Ectodermal cell (in vitro differentiated cells): ENCODE results near the gene SLC7A5.
"Not testable (repeated sequence)": the region's sequence is repeated elsewhere in the genome, so short reads cannot be mapped to it uniquely, and the experiment has no call there.

ENCODE experiments used
- H3K27ac ChIP-seq: 2 replicates; pipeline ENCODE4 v1.7.0; 2013; ENCODE audit warnings: mild to moderate bottlenecking, low read depth, low read length; ENCODE audit not compliant: insufficient read depth, poor library complexity, severe bottlenecking
- H3K27me3 ChIP-seq: 2 replicates; pipeline ENCODE4 v1.7.0; 2013; ENCODE audit warnings: mild to moderate bottlenecking, low read length; ENCODE audit not compliant: insufficient read depth, control insufficient read depth, poor library complexity, severe bottlenecking
- H3K36me3 ChIP-seq: one replicate; pipeline ENCODE4 v1.7.0; 2013; ENCODE audit warnings: low read length; ENCODE audit not compliant: control insufficient read depth, insufficient read depth
- H3K4me1 ChIP-seq: one replicate; pipeline ENCODE4 v1.7.0; 2013; ENCODE audit warnings: low read length; ENCODE audit not compliant: control insufficient read depth, insufficient read depth
- H3K4me3 ChIP-seq: 2 replicates; pipeline ENCODE4 v1.7.0; 2013; ENCODE audit warnings: low read depth, low read length, control low read depth; ENCODE audit not compliant: insufficient read depth
- H3K9me3 ChIP-seq: 2 replicates; pipeline ENCODE4 v1.7.0; 2013; ENCODE audit warnings: mild to moderate bottlenecking, low read length, moderate library complexity; ENCODE audit not compliant: control insufficient read depth
- WGBS, 2 experiments: methylation state at CpG; one replicate each; pipeline ENCODE4 v1.1.7; 2013; ENCODE audit warnings: missing lambda C conversion rate in 2 of 2; 5-methylcytosine and 5-hydroxymethylcytosine counted together

SLC7A5 gene

DNA sequence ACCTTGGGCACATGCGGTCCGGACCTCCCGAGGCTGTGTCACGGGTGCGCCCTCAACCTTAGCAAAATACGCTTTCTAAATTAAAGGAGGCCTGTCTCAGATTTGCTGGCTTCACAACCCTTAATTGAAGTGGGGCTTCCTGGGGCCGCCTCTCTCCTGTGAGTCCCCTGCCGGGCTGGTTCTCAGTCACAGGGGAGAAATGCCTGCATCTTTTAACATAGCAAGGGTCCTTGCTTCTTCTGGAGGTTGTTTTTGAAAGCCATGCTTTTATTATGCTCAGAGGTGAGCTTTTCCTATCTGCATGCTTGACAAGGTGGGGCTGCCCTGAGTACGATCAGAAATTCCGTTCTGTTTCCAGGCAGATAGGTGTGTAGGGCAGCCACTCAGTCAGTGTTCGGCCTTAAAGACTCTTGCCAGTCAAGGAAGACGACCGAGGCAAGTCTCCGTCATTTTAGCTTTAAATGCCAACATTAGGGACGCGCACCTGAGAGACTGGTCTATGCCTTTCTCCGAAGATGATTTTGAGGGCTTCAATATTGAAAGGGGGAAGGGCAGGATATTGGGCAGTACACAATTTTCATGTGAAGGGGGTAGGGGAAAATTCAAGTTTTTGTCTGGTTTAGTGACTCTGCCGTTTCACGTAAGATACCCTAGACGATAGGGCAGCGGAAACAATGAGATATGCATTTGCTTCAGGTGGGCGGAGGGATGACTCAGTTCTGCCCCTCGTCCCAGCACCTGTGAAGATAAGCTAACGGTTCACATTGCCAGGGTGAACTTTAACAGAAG, 5.5 kb upstream of the SLC7A5 start:
- no peak overlapping the region for H3K27ac ChIP-seq
- H3K36me3 ChIP-seq: no peaks in the 10 kb centered on the region
- peaks cover 30% of the 10 kb centered on the region for H3K27me3 ChIP-seq
- H3K4me1 ChIP-seq: peaks cover 16% of the 10 kb centered on the region
- no peaks in the 10 kb centered on the region for H3K9me3 ChIP-seq
- no peak overlapping the region for H3K4me3 ChIP-seq
- 23 to 24% methylated on average over 24 of the region's 24 CpGs for WGBS, 2 experiments

DNA sequence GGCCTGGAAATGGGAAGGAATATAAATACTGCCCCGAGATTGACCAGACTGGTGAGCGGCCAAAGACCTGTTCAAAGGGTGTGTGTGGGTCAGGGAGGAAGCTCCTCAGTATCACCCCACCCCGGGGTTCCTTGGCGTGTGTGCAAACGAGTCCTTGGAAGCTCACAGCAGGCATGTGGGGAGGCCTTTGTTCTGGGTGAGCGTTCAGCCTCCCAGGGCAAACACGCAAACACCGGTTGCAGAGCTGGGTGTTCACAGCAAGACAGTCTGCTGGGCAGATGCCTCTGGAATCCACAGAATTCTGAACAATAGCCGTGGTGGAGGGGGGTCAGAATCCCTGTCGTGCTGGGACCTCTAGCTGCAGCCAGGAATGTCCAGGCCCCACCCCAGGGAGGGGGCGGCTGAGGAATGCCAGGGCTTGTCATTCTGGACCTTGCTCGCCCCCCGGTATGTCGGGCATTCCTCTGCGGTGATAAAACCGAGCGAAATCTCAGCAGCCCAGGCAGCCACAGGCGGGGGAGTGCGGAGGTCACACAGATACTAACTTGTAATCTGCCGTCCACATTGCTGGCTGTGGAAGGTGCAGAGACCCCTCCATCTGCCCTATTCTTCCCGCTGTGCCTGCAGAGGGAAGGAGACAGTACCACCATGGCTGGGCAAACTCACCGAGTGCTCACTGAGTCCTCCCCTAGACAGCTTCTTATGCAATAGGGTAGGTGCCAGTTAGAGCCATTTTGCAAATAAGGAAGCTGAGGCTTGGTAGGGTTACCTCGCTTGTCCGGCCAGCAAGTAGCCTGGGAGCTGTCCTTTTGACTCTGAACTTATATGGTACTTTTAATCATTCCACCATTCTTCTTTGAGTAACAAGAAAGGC, 1.3 kb upstream of the SLC7A5 start:
- Histone ChIP-seq H3K4me1 (peaks cover 16% of the 10 kb centered on the region), H3K27ac (peak overlapping the region; percentile 74), H3K27me3 (peaks cover 57% of the 10 kb centered on the region)
- H3K4me3 ChIP-seq, H3K36me3 ChIP-seq, H3K9me3 ChIP-seq: not testable (repeated sequence)
- WGBS, 2 experiments: 8 to 9% methylated on average over 22 to 23 of the region's 24 CpGs

DNA sequence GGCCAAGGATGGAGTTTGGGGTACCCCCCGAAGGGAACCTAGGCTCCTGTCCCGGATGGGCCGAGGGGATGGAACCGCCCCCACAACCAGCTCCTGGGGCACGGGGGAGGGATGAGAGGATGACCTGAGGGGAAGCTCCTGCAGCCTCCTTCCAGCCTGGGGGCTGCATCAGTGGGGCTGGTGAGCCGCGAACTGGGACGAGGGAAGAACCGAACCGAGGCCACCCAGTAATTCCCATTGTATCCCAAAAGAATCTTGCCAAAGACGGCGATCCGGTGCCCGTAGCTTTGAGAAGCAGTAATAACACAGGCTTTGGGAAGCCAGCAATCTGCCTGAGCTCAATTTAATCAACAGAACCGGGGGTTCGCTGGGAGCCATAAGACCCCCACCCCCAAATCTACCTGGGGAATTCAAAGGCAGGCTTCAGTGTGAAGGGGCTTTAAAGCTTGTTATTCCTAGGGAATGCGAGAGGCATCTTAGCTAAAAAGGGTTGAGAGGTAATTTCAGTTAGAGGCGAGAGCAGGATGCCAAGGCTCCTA, 641 bp upstream of the SLC7A5 start:
- not testable (repeated sequence) for H3K4me3 ChIP-seq, H3K9me3 ChIP-seq, H3K36me3 ChIP-seq
- H3K27ac ChIP-seq: peak overlapping the region; percentile 73
- 15 to 18% methylated on average over 18 of the region's 18 CpGs for WGBS, 2 experiments
- H3K27me3 ChIP-seq: peaks cover 50% of the 10 kb centered on the region
- peaks cover 15% of the 10 kb centered on the region for H3K4me1 ChIP-seq

DNA sequence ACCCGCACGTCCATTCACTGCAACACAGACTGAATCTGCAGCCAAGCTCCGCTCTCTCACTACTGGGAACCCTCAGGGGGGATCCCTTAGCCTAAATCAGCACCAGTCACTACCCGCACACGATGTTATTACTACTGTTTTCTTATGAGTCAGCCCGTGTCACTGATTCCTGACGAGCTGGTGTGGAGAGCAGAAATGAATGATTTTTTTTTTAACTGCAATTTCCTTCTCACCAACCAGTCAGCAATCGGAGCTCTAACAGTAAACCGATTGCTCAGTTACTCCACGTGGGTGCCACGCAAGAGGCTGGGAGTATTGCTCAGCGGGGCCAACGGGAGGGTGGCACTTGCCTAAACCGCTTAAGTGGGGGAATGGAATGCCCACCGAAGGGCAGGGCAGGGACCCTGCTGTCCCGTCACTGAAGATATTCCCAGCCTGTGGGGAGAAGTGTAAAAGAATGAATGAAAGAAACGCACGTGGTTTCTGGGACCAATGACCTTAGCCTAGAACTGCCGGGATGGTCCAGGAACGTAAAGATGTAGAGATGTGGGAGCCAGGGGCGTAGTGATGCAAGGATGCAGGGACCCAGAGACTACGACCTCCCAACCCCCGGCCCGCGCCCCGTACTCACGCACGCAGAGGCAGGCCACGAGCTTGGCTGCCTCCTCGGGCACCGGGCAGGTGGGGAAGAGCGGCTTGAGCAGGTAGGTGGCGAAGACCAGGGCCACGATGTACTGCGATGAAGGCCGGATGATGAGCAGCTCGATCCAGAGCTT, 865 bp downstream of the SLC7A5 start:
- H3K36me3 ChIP-seq, H3K27ac ChIP-seq, H3K9me3 ChIP-seq: not testable (repeated sequence)
- Histone ChIP-seq H3K27me3 (peaks cover 44% of the 10 kb centered on the region), H3K4me3 (peak overlapping the region; percentile 50), H3K4me1 (peaks cover 10% of the 10 kb centered on the region)
- 2 to 3% methylated on average over 37 of the region's 37 CpGs for WGBS, 2 experiments

DNA sequence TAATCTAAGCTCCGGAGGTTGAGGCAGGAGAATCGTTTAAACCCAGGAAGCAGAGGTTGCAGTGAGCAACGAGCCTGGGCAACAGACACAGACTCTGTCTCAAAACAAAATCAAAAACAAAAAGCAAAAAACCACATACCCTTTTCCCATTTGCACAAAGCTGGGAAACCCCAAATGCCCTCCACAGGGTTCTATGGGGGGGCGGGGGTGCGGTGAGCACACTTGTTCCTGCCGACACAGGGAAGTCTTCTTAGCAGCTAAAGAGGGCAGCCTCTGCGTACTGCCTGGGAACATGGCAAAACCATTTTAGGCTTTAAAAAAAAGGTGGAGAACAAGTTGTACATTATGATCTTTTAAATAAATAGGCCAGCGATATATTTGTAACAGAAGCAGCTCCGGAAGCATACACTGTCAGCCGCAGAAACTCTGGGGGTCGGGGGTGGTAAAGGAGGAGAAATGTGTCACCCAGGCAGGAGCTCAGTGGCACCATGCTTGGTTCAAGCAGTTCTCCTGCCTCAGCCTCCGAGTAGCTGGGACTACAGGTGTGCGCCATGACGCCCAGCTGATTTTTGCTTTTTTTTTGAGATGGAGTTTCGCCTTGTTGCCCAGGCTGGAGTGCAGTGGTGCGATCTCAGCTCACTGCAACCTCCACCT, 3.3 kb downstream of the SLC7A5 start:
- H3K27ac ChIP-seq, H3K4me3 ChIP-seq, H3K4me1 ChIP-seq, H3K9me3 ChIP-seq, H3K36me3 ChIP-seq: not testable (repeated sequence)
- H3K27me3 ChIP-seq: peaks cover 40% of the 10 kb centered on the region
- 91 to 94% methylated on average over 16 of the region's 16 CpGs for WGBS, 2 experiments

DNA sequence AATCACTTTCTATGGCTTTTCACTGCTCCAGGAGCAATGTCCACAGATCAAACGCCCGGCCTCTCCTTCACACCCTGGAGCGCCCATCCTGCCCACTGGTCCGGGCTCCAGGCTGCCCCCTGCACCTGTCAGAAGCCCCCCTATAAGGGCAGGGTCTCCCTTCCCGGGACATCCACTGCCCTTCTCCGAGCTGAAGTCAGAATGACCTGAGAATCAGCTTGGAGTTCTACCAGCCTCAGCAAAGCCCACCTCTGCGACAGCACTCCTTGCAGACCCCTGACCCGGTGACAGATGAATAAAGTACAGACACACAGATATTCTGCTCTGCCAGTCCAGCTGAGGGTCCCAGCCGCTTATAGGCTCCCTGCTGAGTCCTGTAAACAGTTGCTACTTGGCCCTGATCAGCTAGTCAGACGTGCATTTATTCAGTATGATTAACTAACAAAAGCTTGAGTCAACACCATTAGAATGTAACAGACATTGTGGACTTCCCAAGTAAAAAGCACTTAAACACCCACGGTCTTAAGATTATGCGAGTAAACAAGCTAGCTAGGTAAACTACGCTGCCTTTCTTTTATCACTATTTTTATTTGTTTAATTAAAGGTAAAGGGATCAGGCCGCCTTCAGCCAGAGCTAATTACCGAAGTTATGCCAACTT, 4.8 kb downstream of the SLC7A5 start:
- Histone ChIP-seq H3K4me3 (no peak overlapping the region), H3K27ac (no peak overlapping the region), H3K4me1 (no peaks in the 10 kb centered on the region), H3K9me3 (no peaks in the 10 kb centered on the region), H3K36me3 (no peaks in the 10 kb centered on the region), H3K27me3 (peaks cover 25% of the 10 kb centered on the region)
- WGBS, 2 experiments: 73 to 77% methylated on average over 14 to 15 of the region's 15 CpGs

DNA sequence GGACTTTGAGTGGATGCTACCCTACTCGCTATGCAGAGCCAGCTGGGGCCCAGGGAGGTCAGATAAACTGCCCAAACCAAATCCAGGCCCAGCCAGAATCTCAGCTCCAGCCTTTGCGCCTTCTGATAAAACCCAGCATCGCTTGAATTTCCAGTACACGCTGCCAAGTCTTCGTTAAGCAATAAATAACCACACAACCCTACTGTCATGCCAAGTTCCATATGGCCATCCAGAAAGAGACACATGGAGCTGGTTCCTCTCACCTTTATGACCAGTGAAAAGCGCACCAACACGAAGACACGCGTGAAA, 6.0 kb downstream of the SLC7A5 start:
- not testable (repeated sequence) for H3K27ac ChIP-seq, H3K4me3 ChIP-seq, H3K9me3 ChIP-seq, H3K4me1 ChIP-seq, H3K36me3 ChIP-seq
- WGBS, 2 experiments: 95% methylated on average over 9 of the region's 9 CpGs
- peaks cover 16% of the 10 kb centered on the region for H3K27me3 ChIP-seq

DNA sequence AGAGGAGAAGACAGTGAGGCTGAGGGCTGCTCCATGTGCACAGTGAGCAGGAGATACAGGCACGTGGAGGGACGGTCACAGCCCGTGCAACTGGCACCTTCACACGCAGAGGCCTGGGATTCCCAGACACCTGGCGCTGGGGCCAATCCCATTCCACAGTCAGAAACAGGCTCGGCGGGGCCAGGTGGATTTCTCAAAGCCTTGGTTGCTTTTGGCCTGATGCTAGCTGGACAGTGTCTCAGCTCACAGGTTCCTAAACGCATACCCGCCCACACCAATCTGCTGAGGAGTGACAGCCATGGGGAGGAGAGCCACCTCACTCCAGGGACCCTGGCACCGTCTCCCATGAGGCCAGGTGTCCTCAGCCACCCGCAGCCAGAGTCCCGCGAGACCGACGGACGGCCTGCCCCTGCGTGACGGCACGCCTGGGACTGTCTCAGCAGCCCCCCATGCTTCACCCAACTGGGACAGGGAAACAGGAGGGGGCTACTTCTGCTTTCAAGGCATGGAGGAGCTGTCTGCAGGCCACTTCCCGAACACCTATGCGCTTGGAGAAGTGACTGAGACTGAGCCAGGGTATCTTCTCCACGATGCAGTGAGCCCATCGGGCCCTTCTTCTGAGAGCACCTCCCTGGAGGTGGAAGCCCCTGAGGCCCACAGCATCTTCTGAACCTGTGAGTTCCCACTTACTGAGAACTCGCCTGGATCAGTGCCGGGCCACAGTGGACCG, 6.5 kb downstream of the SLC7A5 start:
- H3K4me1 ChIP-seq, H3K4me3 ChIP-seq, H3K27ac ChIP-seq, H3K36me3 ChIP-seq, H3K9me3 ChIP-seq: not testable (repeated sequence)
- H3K27me3 ChIP-seq: peaks cover 11% of the 10 kb centered on the region
- 93% methylated on average over 26 of the region's 26 CpGs for WGBS, 2 experiments
